Transverse colon (tissue), 4 donors: ENCODE results near the gene GPR156.

ENCODE experiments used
- EP300 ChIP-seq: sonication (generic); formaldehyde crosslinking; IDR thresholded peaks from one replicate; pipeline ENCODE4 v1.6.1; 2017; ENCODE audit warnings: antibody characterized with exemption, low read depth
- POLR2A ChIP-seq: fragments of 450-650 bp; IDR thresholded peaks from one replicate; pipeline ENCODE4 v1.6.1; 2016; ENCODE audit warnings: antibody characterized with exemption, mild to moderate bottlenecking, moderate library complexity
- POLR2AphosphoS5 ChIP-seq, 3 donors: sonication (generic); formaldehyde crosslinking; IDR thresholded peaks; one replicate each; pipeline ENCODE4 v1.6.1; 2016; ENCODE audit warnings: antibody characterized with exemption in 3 of 3
- TF ChIP-seq, protein P1 (sequence below), 5 experiments: fragments of 200-600 bp in 3 of 5; fragments of 450-650 bp in 2 of 5; sonication (generic) in 3 of 5; IDR thresholded peaks; 1 replicate in 2 of 5; 2 replicates in 3 of 5; pipeline ENCODE4 v1.5.1; 2016 to 2017; ENCODE audit warnings: antibody characterized with exemption in 5 of 5, inconsistent platforms in 3 of 5, mild to moderate bottlenecking in 2 of 5, moderate library complexity in 1 of 5

DNA sequence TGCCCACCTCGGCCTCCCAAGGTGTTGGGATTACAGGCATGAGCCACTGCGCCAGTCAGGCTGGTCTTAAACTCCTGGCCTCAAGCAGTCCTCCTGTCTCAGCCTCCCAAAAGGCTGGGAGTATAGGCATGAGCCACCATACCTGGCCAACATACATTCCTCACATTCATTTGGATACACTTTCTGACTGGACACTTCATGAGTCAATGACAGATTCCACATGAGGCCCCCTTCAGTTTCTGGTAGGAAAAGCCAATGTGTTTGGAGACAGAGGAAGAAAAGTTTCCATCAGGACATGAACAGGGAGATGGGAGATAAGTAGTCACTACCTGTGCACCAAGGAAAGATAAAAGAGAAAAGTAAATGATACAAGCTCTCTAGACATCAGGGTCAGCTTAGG lies 141.3 kb downstream of the GPR156 start:
- TF ChIP-seq POLR2A = no peak
- TF ChIP-seq, protein P1, sequence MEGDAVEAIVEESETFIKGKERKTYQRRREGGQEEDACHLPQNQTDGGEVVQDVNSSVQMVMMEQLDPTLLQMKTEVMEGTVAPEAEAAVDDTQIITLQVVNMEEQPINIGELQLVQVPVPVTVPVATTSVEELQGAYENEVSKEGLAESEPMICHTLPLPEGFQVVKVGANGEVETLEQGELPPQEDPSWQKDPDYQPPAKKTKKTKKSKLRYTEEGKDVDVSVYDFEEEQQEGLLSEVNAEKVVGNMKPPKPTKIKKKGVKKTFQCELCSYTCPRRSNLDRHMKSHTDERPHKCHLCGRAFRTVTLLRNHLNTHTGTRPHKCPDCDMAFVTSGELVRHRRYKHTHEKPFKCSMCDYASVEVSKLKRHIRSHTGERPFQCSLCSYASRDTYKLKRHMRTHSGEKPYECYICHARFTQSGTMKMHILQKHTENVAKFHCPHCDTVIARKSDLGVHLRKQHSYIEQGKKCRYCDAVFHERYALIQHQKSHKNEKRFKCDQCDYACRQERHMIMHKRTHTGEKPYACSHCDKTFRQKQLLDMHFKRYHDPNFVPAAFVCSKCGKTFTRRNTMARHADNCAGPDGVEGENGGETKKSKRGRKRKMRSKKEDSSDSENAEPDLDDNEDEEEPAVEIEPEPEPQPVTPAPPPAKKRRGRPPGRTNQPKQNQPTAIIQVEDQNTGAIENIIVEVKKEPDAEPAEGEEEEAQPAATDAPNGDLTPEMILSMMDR (IDR thresholded peaks at IDR 0.05) = no peak
- TF ChIP-seq POLR2AphosphoS5 (IDR thresholded peaks at IDR 0.05) = no peak
- TF ChIP-seq EP300 = no peak
